HCT116 (cell line): ENCODE data around the gene TIMM17A. TPM values are rescaled to one million over a fixed set of nuclear protein-coding genes. Genes with fewer than 3 reads are reported as not detected.

Experiments used
- ATAC-seq: fragments of 200-7000 bp; cut with Tn5 transposase; 2 replicates; pipeline ENCODE4 v1.9.1; 2020; ENCODE audit warnings: mild to moderate bottlenecking, moderate library complexity
- BruUV-seq: library from RNA; stranded (reverse); fragments of 400-500 nt; replicated peaks from 2 replicates; lab custom pipeline; 2021; lab: Mats Ljungman, UMichigan
- CTCF ChIA-PET: fragments of 300-600 bp; sonication (Branson Sonifier 250); formaldehyde crosslinking; loops from one replicate; lab custom pipeline; 2021; ENCODE audit warnings: antibody characterized with exemption; lab: Charles Lee
- POLR2A ChIA-PET: fragments of 300-600, 350-600 bp; sonication (Branson Sonifier 250); formaldehyde crosslinking; loops from one replicate; lab custom pipeline; 2021; ENCODE audit warnings: antibody characterized with exemption; lab: Charles Lee
- RAD21 ChIA-PET, 2 experiments: fragments of 300-600 bp; sonication (Branson Sonifier 250); formaldehyde crosslinking; loops; one replicate each; lab custom pipeline; 2023; ENCODE audit warnings: low total read pairs in 2 of 2; ENCODE audit not compliant: uncharacterized antibody in 2 of 2, unreplicated experiment in 2 of 2, low non-redundant PET in 1 of 2; lab: Charles Lee
- DNase-seq: peaks from one replicate; pipeline ENCODE4 v3.0.0-alpha.2; 2010; ENCODE audit warnings: low read depth, low spot score
- H2AFZ ChIP-seq: fragments of 200-600 bp; shearing (Covaris generic), sonication (generic); 2 replicates; pipeline ENCODE4 v1.6.1; 2017; ENCODE audit warnings: low read depth, mixed run types, mixed read lengths, antibody characterized with exemption, low read length; ENCODE audit not compliant: poor library complexity, severe bottlenecking
- H3K27ac ChIP-seq: 2 replicates; pipeline ENCODE4 v1.5.1; 2012; ENCODE audit warnings: low read depth, low read length
- H3K27me3 ChIP-seq: fragments of 200-600 bp; sonication (generic); 2 replicates; pipeline ENCODE4 v1.6.1; 2016; ENCODE audit warnings: mixed run types, low read length, mixed read lengths; ENCODE audit not compliant: insufficient read depth
- H3K36me3 ChIP-seq, 2 experiments: fragments of 200-500 bp in 1 of 2; fragments of 200-600 bp in 1 of 2; sonication (Bioruptor generic) in 1 of 2; sonication (generic) in 1 of 2; 2 replicates each; pipeline versions ENCODE4 v1.5.1 to v1.6.1; 2014 to 2016; ENCODE audit warnings: low read length in 2 of 2, inconsistent platforms in 1 of 2, mixed read lengths in 1 of 2, mixed run types in 1 of 2; ENCODE audit not compliant: insufficient read depth in 2 of 2, control insufficient read depth in 1 of 2
- H3K4me1 ChIP-seq, 2 experiments: fragments of 200-600 bp in 1 of 2; sonication (generic) in 1 of 2; 2 replicates each; pipeline versions ENCODE4 v1.5.1 to v1.6.1; 2012 to 2017; ENCODE audit warnings: low read length in 2 of 2, inconsistent platforms in 1 of 2, mild to moderate bottlenecking in 1 of 2, mixed read lengths in 1 of 2, mixed run types in 1 of 2, moderate library complexity in 1 of 2; ENCODE audit not compliant: insufficient read depth in 2 of 2, control insufficient read depth in 1 of 2
- H3K4me2 ChIP-seq: fragments of 200-600 bp; sonication (generic); 2 replicates; pipeline ENCODE4 v1.6.1; 2017; ENCODE audit warnings: mixed run types, low read length, mixed read lengths
- H3K4me3 ChIP-seq, 2 experiments: fragments of 200-600 bp in 1 of 2; sonication (generic) in 1 of 2; replicated peaks in 1 of 2; 2 replicates each; pipeline ENCODE4 v1.5.1; 2011 to 2016; ENCODE audit warnings: low read length in 2 of 2, control low read depth in 1 of 2, low read depth in 1 of 2, mild to moderate bottlenecking in 1 of 2, mixed read lengths in 1 of 2, mixed run types in 1 of 2
- H3K79me2 ChIP-seq: fragments of 200-600 bp; sonication (generic); 2 replicates; pipeline ENCODE4 v1.6.1; 2017; ENCODE audit warnings: mild to moderate bottlenecking, mixed run types, low read length, moderate library complexity, mixed read lengths; ENCODE audit not compliant: insufficient read depth
- H3K9ac ChIP-seq: fragments of 200-600 bp; sonication (generic); 2 replicates; pipeline ENCODE4 v1.6.1; 2016; ENCODE audit warnings: low read length, mixed read lengths
- H3K9me2 ChIP-seq: fragments of 200-600 bp; sonication (generic), shearing (Covaris generic); 2 replicates; pipeline ENCODE4 v1.6.1; 2017; ENCODE audit warnings: mixed run types, mild to moderate bottlenecking, moderate library complexity; ENCODE audit not compliant: insufficient read depth
- H3K9me3 ChIP-seq, 2 experiments: fragments of 200-500 bp in 1 of 2; fragments of 200-600 bp in 1 of 2; sonication (Bioruptor generic) in 1 of 2; sonication (generic) in 1 of 2; 2 replicates each; pipeline ENCODE4 v1.6.1; 2014 to 2017; ENCODE audit warnings: low read length in 2 of 2, mixed read lengths in 2 of 2, inconsistent platforms in 1 of 2, low read depth in 1 of 2, mild to moderate bottlenecking in 1 of 2, mixed run types in 1 of 2, moderate library complexity in 1 of 2; ENCODE audit not compliant: control insufficient read depth in 1 of 2, insufficient read depth in 1 of 2
- H4K20me1 ChIP-seq: fragments of 200-600 bp; sonication (generic), shearing (Covaris generic); 2 replicates; pipeline ENCODE4 v1.6.1; 2017; ENCODE audit warnings: mixed run types, mild to moderate bottlenecking, moderate library complexity; ENCODE audit not compliant: insufficient read depth
- EGR1 ChIP-seq: IDR thresholded peaks from 2 replicates; pipeline ENCODE4 v1.6.1; 2012; ENCODE audit warnings: low read depth
- ELF1 ChIP-seq: IDR thresholded peaks from 2 replicates; pipeline ENCODE4 v1.6.1; 2012; ENCODE audit warnings: low read depth, borderline replicate concordance
- EZH2 ChIP-seq: fragments of 200-600 bp; sonication (generic); IDR thresholded peaks from 2 replicates; pipeline ENCODE4 v1.6.1; 2017; ENCODE audit warnings: antibody characterized with exemption, mixed run types
- FOSL1 ChIP-seq: IDR thresholded peaks from 2 replicates; pipeline ENCODE4 v1.6.1; 2012; ENCODE audit warnings: low read depth
- RAD21 ChIP-seq: IDR thresholded peaks from 2 replicates; pipeline ENCODE4 v1.6.1; 2012; ENCODE audit warnings: low read depth, mild to moderate bottlenecking
- REST ChIP-seq: IDR thresholded peaks from 2 replicates; pipeline ENCODE4 v1.6.1; 2012; ENCODE audit warnings: low read depth
- SIN3A ChIP-seq: IDR thresholded peaks from 2 replicates; pipeline ENCODE4 v1.6.1; 2012; ENCODE audit warnings: low read depth
- SP1 ChIP-seq: IDR thresholded peaks from 2 replicates; pipeline ENCODE4 v1.6.1; 2012; ENCODE audit warnings: low read depth
- SRF ChIP-seq: IDR thresholded peaks from 2 replicates; pipeline ENCODE4 v1.6.1; 2012; ENCODE audit warnings: low read depth
- YY1 ChIP-seq: IDR thresholded peaks from 2 replicates; pipeline ENCODE4 v1.6.1; 2011; ENCODE audit warnings: low read length, low read depth, moderate library complexity, mild to moderate bottlenecking; ENCODE audit not compliant: insufficient replicate concordance; ENCODE audit errors: extremely low read depth
- ZNF274 ChIP-seq: fragments of 200-500 bp; sonication (Bioruptor generic); IDR thresholded peaks from 2 replicates; pipeline ENCODE4 v1.6.1; 2014; ENCODE audit warnings: mild to moderate bottlenecking, low read depth, low read length, inconsistent platforms
- intact Hi-C: fragments of 100-400 bp; cut with micrococcal nuclease; formaldehyde crosslinking; loops from 2 replicates; pipeline ENCODE4 v1.10.0; 2022
- total RNA-seq: library from RNA; stranded (reverse); gene quantifications from one replicate; pipeline ENCODE4 v1.2.1, GENCODE V29; 2021; ENCODE audit not compliant: unreplicated experiment

TIMM17A gene
- total RNA-seq, 1 experiment from 2014 or later, result 100 TPM

- CTCF ChIA-PET, result no interaction called here
- DNase-seq (no peak), ATAC-seq (no peak)
- H3K4me3 ChIP-seq, result no peak overlapping the region
- peaks cover 5 to 14% of the 10 kb centered on the region in 2 experiments; a peak in 3 of 4 replicates for H3K4me1 ChIP-seq
- no peaks in the 10 kb centered on the region for H3K9me2 ChIP-seq
- H3K27ac ChIP-seq, result no peak overlapping the region
- RAD21 ChIA-PET, result no interaction called here
- H3K9ac ChIP-seq, result no peak overlapping the region
- intact Hi-C loops, result no loop called here
- no peaks in the 10 kb centered on the region for H4K20me1 ChIP-seq
- no peaks in the 10 kb centered on the region for H3K27me3 ChIP-seq
- POLR2A ChIA-PET, result no interaction called here
- no TSS peak for BruUV-seq
- H3K9me3 ChIP-seq, result no peaks in the 10 kb centered on the region
- H3K36me3 ChIP-seq, result no peaks in the 10 kb centered on the region
- no peaks in the 10 kb centered on the region for H3K79me2 ChIP-seq
- H2AFZ ChIP-seq, result no peak overlapping the region
- TF ChIP-seq ZNF274 (no peak), SP1 (no peak), REST (no peak), SRF (no peak), EZH2 (no peak), SIN3A (no peak), RAD21 (no peak), YY1 (no peak), EGR1 (no peak), ELF1 (no peak), FOSL1 (no peak)
- H3K4me2 ChIP-seq, result no peak overlapping the region
These were observed 37.0 kb upstream of the TIMM17A start for GRCh38 chr1:201918343-201918742.
